GM21528 (cell line): ENCODE results near the gene INTS7.

ENCODE experiments used
- ATAC-seq: cut with Tn5 transposase; IDR thresholded peaks from one replicate; pipeline ENCODE4 v1.9.1; 2021; ENCODE audit warnings: mild to moderate bottlenecking, moderate library complexity; ENCODE audit not compliant: unreplicated experiment, low FRiP score

The INTS7 gene

GRCh38 chr1:212035123-212035834 is at the start of gene INTS7, which contains the start of gene DTL:
INTS7 (minus strand) TSS chr1:212035557; CDS start chr1:212035437, 120 bp downstream.
DTL (plus strand) TSS chr1:212035748; CDS start chr1:212035891, 143 bp downstream.
- ATAC-seq: peak; percentile 76

- ATAC-seq: no peak
These were observed 47.5 kb upstream of the INTS7 start for GRCh38 chr1:212082765-212083406.

GRCh38 chr1:212078826-212079225 is 43.5 kb upstream of the INTS7 start:
- no peak for ATAC-seq

DNA sequence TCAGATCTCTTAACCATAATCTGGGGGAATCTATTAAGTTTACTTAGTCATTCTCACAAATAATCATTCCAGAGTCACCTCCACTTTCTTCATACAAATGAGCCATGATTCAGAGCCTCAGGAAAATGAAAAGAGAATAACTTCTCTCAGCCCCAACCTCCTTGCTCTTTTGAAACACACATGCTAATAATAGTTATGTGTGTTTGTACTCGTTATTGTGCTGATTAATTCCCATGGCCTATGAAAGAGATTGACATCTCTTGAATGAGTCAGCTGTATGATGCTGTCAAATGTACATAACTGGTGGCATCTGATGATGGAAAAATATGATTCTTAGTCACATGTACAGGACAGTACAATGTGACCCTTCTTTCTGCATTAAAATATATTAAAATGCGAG is 41.7 kb upstream of the INTS7 start:
- ATAC-seq: no peak

DNA sequence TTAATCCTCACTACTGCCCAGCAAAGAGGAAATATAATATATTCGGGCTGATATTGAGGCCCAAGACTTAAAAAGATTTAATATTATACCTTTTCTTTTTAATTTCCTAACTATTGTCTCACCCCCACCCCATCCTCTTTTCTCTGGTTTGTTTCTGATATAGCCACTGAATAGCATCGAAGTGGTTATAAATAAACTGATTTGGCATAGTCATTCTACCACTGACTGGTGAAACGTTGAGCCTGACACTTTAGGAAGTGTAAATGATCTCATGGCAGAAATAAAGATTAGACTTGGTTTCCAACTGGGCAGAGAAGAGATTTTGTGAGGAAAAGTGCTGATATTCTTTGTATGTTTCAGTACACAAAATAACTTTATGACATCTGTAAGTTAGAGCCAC is 39.5 kb upstream of the INTS7 start:
- no peak for ATAC-seq

GRCh38 chr1:212074313-212074712 is 39.0 kb upstream of the INTS7 start:
- no peak for ATAC-seq

- no peak for ATAC-seq
These were observed 38.1 kb upstream of the INTS7 start for GRCh38 chr1:212073490-212073889.

- ATAC-seq: no peak
These were observed 36.7 kb upstream of the INTS7 start for GRCh38 chr1:212072047-212072446.

DNA sequence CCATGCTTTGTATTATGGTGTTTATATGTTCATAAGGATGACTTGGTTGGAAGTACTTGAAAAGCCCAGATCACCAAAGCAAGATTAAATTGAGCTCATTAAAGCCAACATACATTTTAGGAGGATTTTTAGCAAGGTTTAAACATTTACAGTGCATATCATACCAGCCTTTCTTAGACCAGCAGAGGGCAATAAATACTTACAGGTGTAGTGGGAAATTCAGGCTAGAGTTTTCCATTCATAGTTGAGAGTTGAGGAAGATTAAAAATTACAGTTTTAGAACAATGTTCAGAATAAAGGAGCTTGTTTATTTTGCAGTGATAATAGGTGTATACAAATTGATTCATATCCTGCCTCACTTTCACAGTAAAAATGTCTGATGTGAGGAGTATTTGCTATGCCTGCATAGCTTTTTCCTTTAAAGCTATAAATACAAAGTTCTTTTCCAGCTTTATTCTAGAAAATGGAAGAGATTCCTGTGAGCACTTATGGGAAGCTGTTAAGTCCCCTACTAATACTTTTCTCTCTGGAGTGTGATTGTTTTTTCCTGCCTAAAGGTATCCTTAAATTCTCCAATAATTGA is 35.5 kb upstream of the INTS7 start:
- ATAC-seq: no peak

- ATAC-seq: no peak
These were observed 32.4 kb upstream of the INTS7 start for GRCh38 chr1:212067787-212068186.

DNA sequence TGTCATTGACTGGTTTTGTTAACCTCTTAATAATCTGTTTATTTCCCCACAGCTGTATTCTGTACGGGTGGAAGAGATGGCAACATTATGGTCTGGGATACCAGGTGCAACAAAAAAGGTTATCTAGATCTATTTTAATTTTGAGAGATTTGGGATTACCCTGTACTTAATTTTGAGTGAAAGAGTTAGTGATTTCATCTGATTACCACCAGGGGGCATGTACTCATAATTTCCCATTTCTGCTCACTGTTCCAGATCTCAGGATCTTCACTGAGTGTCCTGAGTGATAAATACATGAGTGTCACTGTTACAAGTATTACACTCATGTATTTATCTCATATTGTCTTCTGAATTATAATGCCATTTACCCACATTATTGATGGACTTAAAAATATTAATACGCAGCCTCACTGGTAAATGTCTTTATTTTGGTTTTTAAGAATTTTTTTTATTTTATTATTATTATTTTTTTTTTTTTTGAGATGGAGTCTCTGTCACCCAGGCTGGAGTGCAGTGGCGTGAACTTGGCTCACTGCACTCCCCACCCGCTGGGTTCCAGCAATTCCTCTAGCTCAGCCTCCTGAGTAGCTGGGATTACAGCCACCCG is 27.6 kb upstream of the INTS7 start:
- no peak for ATAC-seq

GRCh38 chr1:212060632-212061472 is 25.5 kb upstream of the INTS7 start:
- no peak for ATAC-seq

DNA sequence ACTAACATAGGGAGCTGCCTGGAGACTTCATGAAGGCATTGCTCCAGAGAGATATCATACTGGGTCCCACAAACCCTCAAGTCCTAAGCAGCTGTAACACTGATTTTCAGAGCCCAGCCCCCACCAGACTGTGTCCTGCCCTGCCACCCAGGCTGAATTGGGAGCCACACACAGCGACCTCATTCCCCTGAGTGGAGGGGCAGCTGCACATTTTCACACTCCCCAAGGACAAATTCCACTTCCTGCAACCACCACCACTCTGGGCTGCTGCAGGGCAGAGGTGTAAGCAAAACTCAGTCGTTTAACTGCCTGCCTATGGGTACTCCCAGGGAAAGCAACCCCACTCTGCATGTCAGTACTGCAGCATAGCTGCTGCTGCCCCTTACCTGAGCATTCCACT is 20.0 kb upstream of the INTS7 start:
- no peak for ATAC-seq

DNA sequence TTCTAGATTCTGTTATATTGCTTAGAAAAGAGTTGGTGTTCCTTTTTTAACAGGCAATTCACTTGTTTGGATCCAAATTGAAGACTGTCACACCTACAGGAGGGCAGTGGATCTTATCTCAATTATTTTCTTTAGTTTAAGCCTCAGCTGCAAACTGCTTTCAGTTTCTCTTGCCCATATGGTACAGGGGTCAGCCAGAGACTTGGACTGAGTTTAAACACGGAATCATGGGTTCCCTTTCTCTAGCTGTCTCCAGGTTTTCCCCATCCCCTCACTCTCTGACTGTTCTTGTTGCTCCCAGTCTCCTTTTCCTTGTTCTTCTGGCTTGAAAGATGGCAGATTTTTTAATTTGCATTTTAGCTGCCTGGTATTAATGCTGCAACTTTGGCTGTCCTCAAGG is 18.6 kb upstream of the INTS7 start:
- ATAC-seq: no peak

GRCh38 chr1:212045981-212046380 is 10.6 kb upstream of the INTS7 start:
- ATAC-seq: no peak

DNA sequence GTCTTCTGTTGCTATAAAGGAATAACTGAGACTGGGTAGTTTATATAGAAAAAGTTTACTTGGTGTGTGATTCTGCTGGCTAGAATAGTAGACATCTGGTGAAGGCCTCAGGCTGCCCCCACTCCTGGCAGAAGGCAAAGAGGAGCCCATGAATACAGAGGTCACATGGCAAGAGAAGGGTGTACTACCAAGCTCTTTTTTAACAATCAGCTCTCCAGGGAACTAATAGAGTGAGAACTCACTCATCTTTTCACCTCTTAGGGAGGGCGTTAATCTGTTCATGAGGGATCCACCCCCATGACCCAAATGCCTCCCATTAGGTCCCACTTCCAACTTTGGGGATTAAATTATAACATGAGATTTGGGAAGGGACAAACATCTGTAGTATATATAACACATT is 9.5 kb upstream of the INTS7 start:
- ATAC-seq: no peak

- ATAC-seq: no peak
These were observed 7.1 kb upstream of the INTS7 start for GRCh38 chr1:212042436-212042835.

DNA sequence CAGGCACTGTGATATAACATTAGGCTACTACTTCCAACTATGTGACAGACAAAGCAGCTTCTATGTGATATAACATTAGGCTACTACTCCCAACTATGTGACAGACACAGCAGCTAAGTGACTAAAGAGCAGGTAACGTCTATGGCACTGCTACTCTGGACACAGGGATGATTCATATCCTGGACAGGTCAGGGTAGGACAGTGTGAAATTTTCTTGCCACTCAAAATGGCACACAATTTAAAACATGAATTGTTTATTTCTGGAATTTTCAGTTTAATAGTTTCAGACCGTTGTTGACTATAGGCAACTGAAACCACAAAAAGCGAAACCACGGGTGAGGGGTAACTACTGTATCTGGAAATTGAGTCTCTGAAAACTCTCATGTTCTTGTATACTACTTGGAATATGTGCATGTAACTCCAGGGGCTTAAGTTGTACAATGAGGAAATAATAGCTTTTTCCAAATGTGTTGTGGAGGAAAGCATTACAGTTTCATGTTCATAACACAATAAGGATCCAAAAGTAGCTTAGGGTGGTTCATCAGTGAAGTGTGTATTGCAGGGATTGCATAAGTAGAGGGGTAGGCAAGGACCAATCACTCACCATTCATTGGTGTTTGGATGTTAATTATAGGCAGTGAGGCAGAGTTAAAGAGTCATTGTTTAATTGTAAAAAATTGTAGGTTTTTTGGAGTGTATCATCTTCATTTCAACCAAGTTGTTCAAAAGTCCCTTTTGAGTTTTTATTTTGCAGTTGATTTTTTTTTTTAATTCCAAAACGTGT is 5.5 kb upstream of the INTS7 start:
- no peak for ATAC-seq

- no peak for ATAC-seq
These were observed 4.3 kb upstream of the INTS7 start for GRCh38 chr1:212039622-212040021.

DNA sequence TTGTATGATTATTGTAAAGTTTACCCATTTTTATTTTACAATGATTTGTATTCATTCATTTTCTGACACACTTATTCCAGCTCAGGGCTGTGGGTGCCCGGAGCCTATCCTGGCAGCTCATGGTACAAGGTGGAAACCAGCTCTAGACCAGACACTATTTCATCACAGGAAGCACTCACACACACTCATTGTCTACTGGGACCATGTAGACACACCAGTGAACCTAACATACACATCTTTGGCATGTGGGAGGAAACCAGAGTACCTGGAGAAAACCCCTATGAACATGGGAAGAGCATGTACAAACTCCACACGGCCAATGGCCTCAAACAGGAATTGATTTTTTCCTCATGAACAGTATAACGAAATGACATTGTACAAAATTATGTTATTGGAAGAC is 2.5 kb upstream of the INTS7 start:
- no peak for ATAC-seq
